PC-9 (cell line): ENCODE results near the gene ANKRD11.

Experiments
- CTCF ChIP-seq: fragments of 200-600 bp; sonication (generic); conservative IDR thresholded peaks from 2 replicates; pipeline ENCODE4 v1.6.1; 2017; ENCODE audit warnings: mixed run types, antibody characterized with exemption, mild to moderate bottlenecking, moderate library complexity
- EZH2 ChIP-seq: fragments of 200-600 bp; sonication (generic); IDR thresholded peaks from 2 replicates; pipeline ENCODE4 v1.8.0; 2017; ENCODE audit warnings: antibody characterized with exemption, low read depth

DNA sequence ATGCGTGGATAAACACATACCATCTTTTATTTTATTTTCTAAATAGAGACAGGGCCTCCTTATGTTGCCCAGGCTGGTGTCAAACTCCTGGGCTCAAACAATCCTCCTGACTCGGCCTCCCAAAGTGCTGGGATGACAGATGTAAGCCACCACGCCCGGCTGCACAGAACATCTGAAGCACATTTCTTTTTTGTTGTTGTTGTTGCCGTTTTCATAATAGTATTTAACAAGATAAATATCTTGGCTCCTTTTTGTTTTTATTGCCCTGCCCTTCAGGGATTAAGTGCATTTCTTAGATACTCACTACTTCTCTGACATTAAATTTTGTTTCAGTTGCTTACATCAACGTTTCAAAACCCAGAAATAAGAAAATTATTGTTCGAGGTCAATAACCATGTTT, 37.4 kb downstream of the ANKRD11 start:
- TF ChIP-seq CTCF: no peak
- TF ChIP-seq EZH2: no peak
